Adipocyte (in vitro differentiated cells): ENCODE data around the gene VGLL4.
"Not testable (repeated sequence)": the region's sequence is repeated elsewhere in the genome, so short reads cannot be mapped to it uniquely, and the experiment has no call there.

Experiments
- DNase-seq: peaks from one replicate; pipeline ENCODE4 v3.0.0-alpha.2; 2015; ENCODE audit warnings: low read depth
- H3K27me3 ChIP-seq: replicated peaks from 2 replicates; pipeline ENCODE4 v1.7.0; 2013; ENCODE audit warnings: mild to moderate bottlenecking, low read length, moderate library complexity; ENCODE audit not compliant: control insufficient read depth, insufficient read depth
- H3K36me3 ChIP-seq: 2 replicates; pipeline ENCODE4 v1.7.0; 2013; ENCODE audit warnings: low read length, mild to moderate bottlenecking, moderate library complexity; ENCODE audit not compliant: control insufficient read depth, insufficient read depth, severe bottlenecking
- H3K4me1 ChIP-seq: 2 replicates; pipeline ENCODE4 v1.7.0; 2013; ENCODE audit warnings: mild to moderate bottlenecking, low read length, moderate library complexity; ENCODE audit not compliant: control insufficient read depth, insufficient read depth
- H3K4me3 ChIP-seq: 2 replicates; pipeline ENCODE4 v1.7.0; 2013; ENCODE audit warnings: mild to moderate bottlenecking, low read length, moderate library complexity
- H3K9ac ChIP-seq: 2 replicates; pipeline ENCODE4 v1.7.0; 2013; ENCODE audit warnings: mild to moderate bottlenecking, low read length, moderate library complexity
- H3K9me3 ChIP-seq: 2 replicates; pipeline ENCODE4 v1.7.0; 2013; ENCODE audit warnings: mild to moderate bottlenecking, low read length, moderate library complexity; ENCODE audit not compliant: control insufficient read depth

VGLL4 gene

DNA sequence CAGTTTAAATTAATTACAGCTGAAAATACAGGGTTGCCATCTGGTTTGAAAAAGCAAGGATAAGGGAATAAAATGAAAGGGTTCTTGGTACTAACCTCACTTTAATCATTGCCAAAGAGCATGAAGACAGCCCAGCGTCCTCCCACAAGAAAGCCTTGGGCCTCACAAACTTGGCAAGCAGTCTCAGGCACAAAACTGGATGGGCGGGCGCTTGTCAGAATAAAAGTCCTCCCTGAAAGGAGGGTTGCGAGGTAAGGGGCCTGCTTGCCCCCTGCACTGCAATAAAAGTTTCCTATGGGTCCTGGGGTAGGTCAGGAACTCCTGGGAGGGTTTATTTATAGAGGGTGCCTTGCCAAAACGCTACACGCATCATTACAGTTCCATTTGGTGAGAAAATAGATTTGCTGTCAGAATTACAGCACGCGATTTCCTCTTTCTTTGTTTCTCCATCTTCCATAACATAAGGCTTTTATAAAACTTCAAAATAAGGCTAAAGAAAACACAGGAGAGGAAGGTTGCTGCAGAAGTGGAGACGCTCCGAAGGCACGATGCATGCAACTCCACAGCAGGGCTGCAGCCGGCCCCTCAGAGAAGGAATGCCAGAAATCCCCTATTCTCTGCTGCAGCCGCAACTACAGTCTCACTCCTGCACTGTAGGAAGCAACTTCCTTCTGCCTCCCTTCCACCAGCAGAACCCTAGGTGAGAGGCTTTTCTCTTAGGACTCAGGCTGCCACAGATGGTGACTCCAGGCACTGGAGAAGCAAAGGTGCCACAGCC, 61.3 kb downstream of the VGLL4 start:
- H3K36me3 ChIP-seq: no peaks in the 10 kb centered on the region
- H3K4me3 ChIP-seq: peak overlapping the region; percentile 78
- peak; percentile 95 for DNase-seq

GRCh38 chr3:11581237-11582190, 62.2 kb downstream of the VGLL4 start:
- H3K9ac ChIP-seq: peak overlapping the region; percentile 72
- peak overlapping the region; percentile 78 for H3K4me3 ChIP-seq
- no peaks in the 10 kb centered on the region for H3K9me3 ChIP-seq
- no peaks in the 10 kb centered on the region for H3K27me3 ChIP-seq
- peaks cover 60% of the 10 kb centered on the region for H3K4me1 ChIP-seq
- no peak for DNase-seq
- H3K36me3 ChIP-seq: no peaks in the 10 kb centered on the region

More for the DNA sequence above, 61.3 kb downstream of the VGLL4 start:
- peak overlapping the region; percentile 72 for H3K9ac ChIP-seq
- H3K9me3 ChIP-seq: no peaks in the 10 kb centered on the region
- H3K4me1 ChIP-seq: peaks cover 64% of the 10 kb centered on the region
- H3K27me3 ChIP-seq: no peaks in the 10 kb centered on the region

GRCh38 chr3:11580645-11581044, 63.1 kb downstream of the VGLL4 start:
- no peaks in the 10 kb centered on the region for H3K27me3 ChIP-seq
- no peaks in the 10 kb centered on the region for H3K36me3 ChIP-seq
- no peaks in the 10 kb centered on the region for H3K9me3 ChIP-seq
- no peak overlapping the region for H3K4me3 ChIP-seq
- no peak overlapping the region for H3K9ac ChIP-seq
- peaks cover 60% of the 10 kb centered on the region for H3K4me1 ChIP-seq
- peak; percentile 28 for DNase-seq

GRCh38 chr3:11578169-11578568, 65.5 kb downstream of the VGLL4 start:
- Histone ChIP-seq H3K4me3 (no peak overlapping the region), H3K36me3 (peaks cover 11% of the 10 kb centered on the region), H3K4me1 (peaks cover 43% of the 10 kb centered on the region), H3K27me3 (no peaks in the 10 kb centered on the region), H3K9me3 (no peaks in the 10 kb centered on the region), H3K9ac (no peak overlapping the region)
- DNase-seq: no peak

DNA sequence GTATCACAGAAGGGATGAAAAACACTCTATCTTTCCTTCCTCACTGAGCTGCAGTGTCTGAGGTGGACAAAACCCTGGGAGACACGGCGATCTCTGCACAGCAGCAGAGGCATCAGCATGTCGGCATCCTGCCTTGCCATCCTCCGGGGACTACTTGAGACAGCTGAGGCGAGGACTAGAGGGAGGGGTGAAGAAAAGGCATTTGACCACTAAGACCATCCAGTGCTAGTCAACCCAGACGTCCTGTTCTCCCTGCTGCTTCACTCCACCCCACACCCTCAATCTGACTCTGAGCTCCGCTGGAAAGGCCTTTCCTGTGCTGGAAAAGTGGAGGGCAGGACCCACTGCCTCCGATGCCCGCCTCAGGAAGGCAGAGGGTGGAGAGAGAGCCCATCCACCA, 67.3 kb downstream of the VGLL4 start:
- no peak overlapping the region for H3K9ac ChIP-seq
- H3K9me3 ChIP-seq: no peaks in the 10 kb centered on the region
- peaks cover 11% of the 10 kb centered on the region for H3K36me3 ChIP-seq
- H3K27me3 ChIP-seq: no peaks in the 10 kb centered on the region
- no peak for DNase-seq
- peaks cover 27% of the 10 kb centered on the region for H3K4me1 ChIP-seq
- no peak overlapping the region for H3K4me3 ChIP-seq

DNA sequence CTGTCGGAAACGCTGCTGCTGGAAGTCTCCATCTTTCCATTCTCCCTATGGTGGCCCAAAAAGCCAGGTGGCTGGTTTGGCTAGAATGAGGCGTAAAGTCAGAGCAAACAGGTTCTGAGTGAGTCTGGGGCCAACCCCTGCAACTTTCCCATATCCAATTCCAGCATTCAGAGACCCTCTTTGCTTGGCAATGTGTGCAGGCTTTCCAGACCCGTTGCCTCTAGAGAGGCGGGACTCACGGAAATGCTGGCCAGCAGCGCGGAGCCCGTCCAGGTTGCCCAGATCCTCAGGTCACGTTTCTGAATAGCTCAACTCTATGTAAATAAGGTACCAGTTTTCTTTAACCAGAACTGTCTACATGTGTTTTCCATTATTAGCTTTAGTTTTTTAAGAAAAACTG, 68.0 kb downstream of the VGLL4 start:
- no peak overlapping the region for H3K9ac ChIP-seq
- H3K27me3 ChIP-seq: no peaks in the 10 kb centered on the region
- peaks cover 23% of the 10 kb centered on the region for H3K4me1 ChIP-seq
- DNase-seq: no peak
- no peaks in the 10 kb centered on the region for H3K9me3 ChIP-seq
- peaks cover 11% of the 10 kb centered on the region for H3K36me3 ChIP-seq
- no peak overlapping the region for H3K4me3 ChIP-seq

GRCh38 chr3:11574981-11575669, 68.6 kb downstream of the VGLL4 start:
- Histone ChIP-seq H3K9me3 (no peaks in the 10 kb centered on the region), H3K4me3 (no peak overlapping the region), H3K27me3 (no peaks in the 10 kb centered on the region), H3K4me1 (peaks cover 23% of the 10 kb centered on the region), H3K9ac (no peak overlapping the region), H3K36me3 (peaks cover 11% of the 10 kb centered on the region)
- DNase-seq: no peak

DNA sequence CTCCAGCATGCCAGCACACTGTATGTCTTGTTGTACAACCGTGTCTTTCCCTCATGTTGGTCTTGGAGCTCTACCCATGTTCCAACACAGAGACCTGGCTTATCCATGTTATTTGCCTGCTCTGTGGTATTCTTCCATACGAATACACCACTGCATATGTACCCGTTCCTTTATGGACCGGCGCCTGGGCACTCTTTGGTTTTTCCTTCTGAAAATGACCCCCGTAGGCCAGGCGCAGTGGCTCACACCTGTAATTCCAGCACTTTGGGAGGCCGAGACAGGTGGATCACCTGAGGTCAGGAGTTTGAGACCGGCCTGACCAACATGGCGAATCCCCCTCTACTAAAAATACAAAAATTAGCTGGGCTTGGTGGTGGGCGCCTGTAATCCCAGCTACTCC, 71.1 kb downstream of the VGLL4 start:
- not testable (repeated sequence) for H3K4me3 ChIP-seq, DNase-seq, H3K27me3 ChIP-seq, H3K9ac ChIP-seq, H3K9me3 ChIP-seq
- H3K4me1 ChIP-seq: peaks cover 43% of the 10 kb centered on the region
- peaks cover 11% of the 10 kb centered on the region for H3K36me3 ChIP-seq

DNA sequence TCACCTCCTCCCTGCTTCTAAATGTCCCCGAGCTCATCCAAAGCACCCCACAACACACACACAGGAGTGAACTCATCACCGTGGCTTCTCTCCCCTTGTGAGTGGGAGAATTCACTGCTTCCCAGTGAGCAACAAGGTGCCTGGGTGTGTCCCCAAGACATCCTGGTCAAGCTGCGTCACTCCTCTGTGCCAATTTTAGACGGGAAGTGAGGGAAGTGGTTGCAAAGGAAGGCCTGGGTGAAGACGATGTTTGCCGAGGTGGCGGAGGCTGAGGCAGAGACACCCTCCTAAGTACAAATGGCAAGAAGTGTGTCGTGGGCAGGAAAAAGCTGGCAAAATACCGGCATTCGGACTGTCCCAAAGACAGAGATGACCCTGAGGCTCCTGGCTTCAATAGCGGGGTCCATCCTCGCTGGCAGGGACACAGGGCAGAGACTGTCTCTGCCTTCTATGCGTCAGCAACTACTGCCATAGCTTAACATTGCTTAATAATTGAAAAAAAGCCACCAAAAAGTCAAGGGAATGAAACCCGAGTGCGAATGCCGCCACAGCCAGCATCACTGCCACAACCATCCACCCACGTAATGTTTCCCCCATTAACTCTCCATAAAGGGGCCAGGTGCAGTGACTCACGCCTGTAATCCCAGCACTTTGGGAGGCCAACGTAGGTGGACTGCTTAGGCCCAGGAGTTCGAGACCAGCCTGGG, 72.8 kb downstream of the VGLL4 start:
- H3K4me1 ChIP-seq: peaks cover 40% of the 10 kb centered on the region

DNA sequence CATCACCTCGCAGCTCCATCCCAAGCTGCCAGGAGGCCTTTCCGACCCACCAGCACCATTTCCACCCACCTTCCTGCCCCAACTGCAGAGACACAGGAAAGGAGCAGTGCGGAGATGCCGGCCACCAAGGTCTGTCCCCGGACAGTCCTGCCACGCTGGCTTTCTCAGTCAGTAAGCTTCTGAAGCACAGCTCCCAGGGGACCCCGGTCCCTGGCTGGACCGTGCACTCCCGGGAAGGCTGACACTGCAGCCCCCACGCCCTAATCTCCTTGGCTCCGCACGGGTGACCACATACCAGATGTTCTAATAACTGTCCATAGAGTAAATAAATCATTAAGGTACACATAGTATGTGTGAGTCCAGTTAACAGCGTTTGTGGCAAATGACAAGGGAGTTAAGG, 73.5 kb downstream of the VGLL4 start:
- H3K9ac ChIP-seq: no peak overlapping the region
- peaks cover 35% of the 10 kb centered on the region for H3K4me1 ChIP-seq
- no peaks in the 10 kb centered on the region for H3K9me3 ChIP-seq
- peaks cover 26% of the 10 kb centered on the region for H3K36me3 ChIP-seq
- H3K27me3 ChIP-seq: no peaks in the 10 kb centered on the region
- no peak for DNase-seq
- H3K4me3 ChIP-seq: no peak overlapping the region

More for the DNA sequence above, 72.8 kb downstream of the VGLL4 start:
- Histone ChIP-seq H3K9ac (no peak overlapping the region), H3K36me3 (peaks cover 21% of the 10 kb centered on the region), H3K27me3 (no peaks in the 10 kb centered on the region), H3K9me3 (no peaks in the 10 kb centered on the region), H3K4me3 (no peak overlapping the region)
- DNase-seq: no peak
